GM08714 (cell line): Measurements from ENCODE around the gene ZNF747.
A peak's percentile ranks its signal among the peaks of the same experiment; 100 is the strongest.

Experiments used
- H3K4me3 ChIP-seq: fragments of 200-500 bp; sonication (Bioruptor generic); 2 replicates; pipeline ENCODE4 v1.5.1; 2014; ENCODE audit warnings: mild to moderate bottlenecking, low read length, inconsistent platforms
- ZNF274 ChIP-seq: IDR thresholded peaks from 2 replicates; pipeline ENCODE4 v1.6.1; 2012; ENCODE audit warnings: mild to moderate bottlenecking, low read depth, low read length

ZNF747 gene

DNA sequence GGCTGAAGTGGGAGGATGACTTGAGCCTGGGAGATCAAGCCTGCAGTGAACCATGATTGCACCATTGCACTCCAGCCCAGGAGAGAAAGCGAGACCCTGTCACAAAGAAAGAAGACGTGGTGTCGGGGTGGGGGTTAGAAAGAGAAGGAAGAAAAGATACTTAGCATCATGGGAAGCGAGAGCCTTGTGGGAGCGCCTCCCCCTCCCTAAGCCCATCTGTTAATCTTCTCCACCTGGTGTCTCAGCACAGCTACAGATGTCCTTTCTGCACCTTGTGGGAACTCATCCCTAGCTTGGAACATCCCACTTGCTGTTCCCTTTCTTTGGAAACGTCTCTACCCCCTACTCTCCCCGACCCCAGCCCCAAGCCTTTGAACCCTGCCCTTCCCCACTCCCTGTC lies 30.9 kb upstream of the ZNF747 start:
- H3K4me3 ChIP-seq: no peak overlapping the region
- TF ChIP-seq ZNF274: no peak

DNA sequence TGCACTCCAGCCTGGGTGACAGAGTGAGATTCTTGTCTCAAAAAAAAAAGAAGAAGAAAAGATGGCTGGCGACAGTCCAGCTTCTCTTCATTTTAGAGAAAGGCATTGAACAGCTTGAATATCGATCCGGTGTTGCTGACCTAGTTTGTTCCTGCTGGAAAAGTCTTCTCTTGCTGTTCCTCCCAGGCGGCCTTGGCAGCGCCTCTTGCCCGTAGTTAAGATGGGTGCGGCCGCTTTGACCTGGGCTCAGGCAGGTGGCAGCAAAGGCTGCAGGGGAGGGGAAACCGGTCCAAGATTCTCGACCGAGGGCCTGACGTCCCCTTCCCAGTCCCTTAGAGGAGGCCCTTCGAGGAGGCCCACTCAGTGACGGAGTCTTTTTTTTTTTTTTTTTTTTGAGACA lies 27.4 kb upstream of the ZNF747 start:
- TF ChIP-seq ZNF274: no peak
- peak overlapping the region; percentile 47; the same call in 1 of the 2 replicates for H3K4me3 ChIP-seq

DNA sequence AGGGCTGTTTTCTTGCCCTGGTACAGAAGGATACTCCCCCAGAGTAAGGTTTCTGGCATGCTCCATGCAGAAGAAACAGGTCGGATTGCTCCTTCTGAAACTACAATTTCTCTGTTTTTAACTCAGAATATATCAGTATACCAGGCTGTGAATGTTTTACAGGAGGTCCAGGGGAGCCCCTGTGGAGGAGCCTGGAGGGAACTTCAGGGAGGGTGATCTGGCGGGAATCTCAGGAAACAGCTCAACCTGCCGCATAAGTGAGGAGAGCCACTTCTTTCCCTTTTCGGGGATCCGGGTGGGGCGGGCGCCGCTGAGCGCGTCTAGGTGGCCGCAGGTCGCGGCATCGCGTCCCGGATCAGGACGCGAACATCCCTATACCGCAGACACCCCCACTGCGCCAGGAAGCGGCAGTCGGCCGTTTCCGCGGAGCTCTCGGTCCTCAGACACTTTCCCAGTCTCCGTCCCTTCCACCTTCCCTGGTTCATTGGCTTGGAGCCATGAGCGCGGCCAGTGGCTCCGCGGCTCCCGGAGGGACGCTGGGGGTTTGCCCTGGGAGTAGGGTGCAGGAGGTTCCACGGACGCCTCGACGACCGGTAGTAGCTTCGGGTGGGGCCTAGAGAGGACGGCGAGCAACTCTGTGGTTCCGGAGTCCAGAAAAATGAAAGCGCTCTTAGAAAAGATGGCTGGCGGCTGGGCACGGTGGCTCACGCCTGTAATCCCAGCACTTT lies 26.6 kb upstream of the ZNF747 start:
- TF ChIP-seq ZNF274: no peak
- H3K4me3 ChIP-seq: peak overlapping the region; percentile 47; the same call in 1 of the 2 replicates

DNA sequence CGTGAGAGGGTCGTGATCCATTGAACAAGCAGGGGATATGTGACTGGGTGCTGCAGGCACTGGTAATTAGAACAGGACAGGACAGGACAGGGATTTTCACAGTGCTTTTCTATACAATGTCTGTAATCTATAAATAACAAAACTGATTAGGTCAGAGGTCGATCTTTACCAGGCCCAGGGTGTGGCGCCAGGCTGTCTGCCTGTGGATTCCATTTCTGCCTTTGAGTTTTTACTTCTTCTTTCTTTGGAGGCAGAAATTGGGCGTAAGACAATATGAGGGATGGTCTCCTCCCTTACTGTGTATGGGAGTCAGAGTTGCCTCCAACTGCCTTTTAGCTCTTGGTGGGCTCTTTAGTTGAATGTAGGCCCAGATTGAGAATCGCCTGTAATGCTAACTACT lies 25.0 kb upstream of the ZNF747 start:
- no peak overlapping the region for H3K4me3 ChIP-seq
- TF ChIP-seq ZNF274: no peak

DNA sequence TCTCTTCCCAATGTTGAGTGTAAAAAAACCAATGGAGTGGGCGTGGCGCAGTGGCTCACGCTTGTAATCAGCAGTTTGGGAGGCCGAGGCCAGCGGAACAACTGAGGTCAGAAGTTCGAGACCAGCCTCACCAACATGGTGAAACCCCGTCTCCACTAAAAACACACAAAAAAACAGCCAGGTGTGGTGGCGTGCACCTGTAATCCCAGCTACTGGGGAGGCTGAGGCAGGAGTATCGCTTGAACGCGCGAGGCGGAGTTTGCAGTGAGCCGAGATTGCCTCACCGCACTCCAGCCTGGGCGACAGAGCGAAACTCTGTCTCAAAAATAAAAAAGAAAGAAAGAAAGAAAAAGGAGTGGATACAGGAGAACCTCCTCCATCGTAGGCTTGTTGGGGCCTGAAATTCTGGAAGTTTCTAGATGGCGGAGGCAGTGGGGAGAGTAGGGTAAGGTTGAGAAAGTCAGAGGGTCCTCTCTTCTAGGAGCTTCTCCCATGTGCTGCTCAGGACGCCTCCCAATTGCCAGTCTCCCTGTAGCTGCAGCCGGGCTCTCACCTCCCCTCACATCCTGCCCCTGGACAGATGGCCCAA lies 24.2 kb upstream of the ZNF747 start:
- H3K4me3 ChIP-seq: peak overlapping the region; percentile 9; the same call in 1 of the 2 replicates
- no peak for TF ChIP-seq ZNF274

DNA sequence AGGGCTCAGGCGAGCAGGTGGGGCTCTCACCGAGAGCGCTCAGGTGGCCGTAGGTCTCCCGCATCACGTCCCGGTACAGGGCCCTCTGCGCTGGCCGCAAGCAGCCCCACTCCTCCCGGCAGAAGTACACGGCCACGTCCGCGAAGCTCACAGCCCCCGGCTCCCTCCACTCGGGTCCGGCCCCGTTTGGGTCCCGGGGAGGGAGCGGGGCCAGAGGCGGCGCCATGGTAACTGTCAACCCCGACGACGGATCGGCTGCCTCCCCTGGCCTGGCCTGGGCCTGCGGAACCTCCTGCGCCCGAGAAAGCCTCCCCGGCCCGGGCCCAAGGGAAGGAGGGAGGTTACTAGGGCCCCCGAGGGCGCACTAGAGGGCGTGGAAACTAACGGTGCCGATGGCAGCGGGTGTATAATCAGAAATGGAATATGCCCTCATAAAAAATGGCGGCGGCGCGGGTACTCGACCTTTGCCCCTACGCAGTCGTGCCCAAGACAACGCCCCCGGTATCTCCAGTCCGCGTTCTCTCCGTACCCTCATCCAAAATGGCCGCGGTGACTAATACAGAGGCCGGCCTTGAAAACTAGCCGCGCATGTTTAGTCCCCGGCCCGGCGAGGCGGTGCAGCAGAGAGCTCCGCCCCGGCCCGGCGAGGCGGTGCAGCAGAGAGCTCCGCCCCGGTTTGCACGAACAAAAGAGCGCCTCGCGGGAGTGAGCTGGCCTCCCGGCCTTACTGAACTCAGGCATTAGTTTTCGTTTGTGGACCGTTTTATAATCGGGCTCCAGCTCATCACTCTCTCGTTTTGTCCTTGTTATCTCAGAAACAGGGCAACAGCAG lies 23.5 kb upstream of the ZNF747 start, which contains the start of gene ZNF764:
Gene ZNF764, minus strand, starts transcription at position 418 of the 832 bp plus-strand sequence. Its CDS starts 192 bp downstream, at position 226.
- no peak for TF ChIP-seq ZNF274
- H3K4me3 ChIP-seq: peak within 1 kb of the TSS; percentile 78

DNA sequence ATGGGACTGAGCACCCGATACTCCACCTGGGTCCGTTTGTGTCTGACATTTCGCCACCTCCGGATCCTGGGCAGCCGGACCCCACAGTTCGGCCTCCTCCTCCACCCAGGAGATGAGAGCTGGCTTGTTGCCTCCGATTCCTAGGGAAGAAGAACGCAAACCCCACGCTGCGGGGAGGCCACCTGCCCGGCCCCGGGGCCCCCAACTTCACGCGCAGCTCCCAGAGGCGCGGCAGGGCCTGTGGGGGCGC lies 23.0 kb upstream of the ZNF747 start:
- H3K4me3 ChIP-seq: peak overlapping the region; percentile 78
- TF ChIP-seq ZNF274: no peak

DNA sequence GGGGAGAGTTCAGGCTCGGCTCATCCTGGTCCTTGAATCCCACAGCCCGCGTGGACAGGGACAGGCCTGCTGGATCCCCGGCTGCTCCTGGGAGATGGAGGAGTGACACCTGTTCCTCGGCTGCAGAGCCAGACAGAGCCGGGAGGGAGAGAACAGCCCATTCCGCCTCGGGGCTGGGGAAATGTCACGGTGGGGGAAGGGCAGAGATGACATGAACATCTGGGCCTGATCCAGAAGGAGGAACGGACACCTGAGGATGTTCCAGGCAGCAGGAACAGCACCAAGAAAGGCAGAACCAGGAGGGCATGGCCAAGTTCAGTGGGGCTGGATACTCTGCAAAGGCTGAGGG lies 21.4 kb upstream of the ZNF747 start:
- no peak for TF ChIP-seq ZNF274
- no peak overlapping the region for H3K4me3 ChIP-seq

DNA sequence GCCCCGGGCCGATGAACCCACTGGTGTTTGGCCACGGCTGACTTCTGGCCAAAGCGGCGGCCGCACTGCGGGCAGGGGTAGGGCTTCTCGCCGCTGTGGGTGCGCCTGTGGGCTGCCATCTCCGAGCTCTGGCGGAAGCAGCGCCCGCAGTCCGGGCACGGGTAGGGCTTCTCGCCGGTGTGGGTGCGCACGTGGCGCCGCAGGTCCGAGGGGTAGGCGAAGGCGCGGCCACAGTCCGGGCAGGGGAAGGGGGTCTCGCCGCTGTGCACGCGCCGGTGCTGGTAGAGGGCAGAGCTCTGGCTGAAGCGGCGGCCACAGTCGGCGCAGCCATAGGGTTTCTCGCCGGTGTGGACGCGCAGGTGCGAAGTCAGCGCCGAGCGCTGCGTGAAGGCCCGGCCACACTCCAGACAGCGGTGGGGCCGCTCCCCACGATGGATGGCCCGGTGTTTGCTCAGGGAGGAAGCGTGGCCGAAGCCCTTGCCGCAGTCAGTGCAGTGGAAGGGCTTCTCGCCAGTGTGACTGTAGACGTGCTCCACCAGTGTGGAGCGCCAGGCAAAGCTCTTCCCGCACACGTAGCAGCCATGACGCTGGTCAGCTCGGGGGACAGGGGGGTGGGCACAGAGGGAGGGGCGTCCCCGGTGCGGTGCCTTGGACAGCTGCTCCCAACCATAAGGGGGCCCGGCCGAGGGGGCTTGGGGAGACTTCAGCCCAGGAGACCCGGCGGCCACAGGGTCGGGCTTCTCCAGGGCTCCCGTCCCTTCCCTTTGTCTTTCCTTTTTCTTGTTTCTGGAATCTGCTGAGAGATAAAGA lies 20.9 kb upstream of the ZNF747 start:
- TF ChIP-seq ZNF274: no peak
- no peak overlapping the region for H3K4me3 ChIP-seq

DNA sequence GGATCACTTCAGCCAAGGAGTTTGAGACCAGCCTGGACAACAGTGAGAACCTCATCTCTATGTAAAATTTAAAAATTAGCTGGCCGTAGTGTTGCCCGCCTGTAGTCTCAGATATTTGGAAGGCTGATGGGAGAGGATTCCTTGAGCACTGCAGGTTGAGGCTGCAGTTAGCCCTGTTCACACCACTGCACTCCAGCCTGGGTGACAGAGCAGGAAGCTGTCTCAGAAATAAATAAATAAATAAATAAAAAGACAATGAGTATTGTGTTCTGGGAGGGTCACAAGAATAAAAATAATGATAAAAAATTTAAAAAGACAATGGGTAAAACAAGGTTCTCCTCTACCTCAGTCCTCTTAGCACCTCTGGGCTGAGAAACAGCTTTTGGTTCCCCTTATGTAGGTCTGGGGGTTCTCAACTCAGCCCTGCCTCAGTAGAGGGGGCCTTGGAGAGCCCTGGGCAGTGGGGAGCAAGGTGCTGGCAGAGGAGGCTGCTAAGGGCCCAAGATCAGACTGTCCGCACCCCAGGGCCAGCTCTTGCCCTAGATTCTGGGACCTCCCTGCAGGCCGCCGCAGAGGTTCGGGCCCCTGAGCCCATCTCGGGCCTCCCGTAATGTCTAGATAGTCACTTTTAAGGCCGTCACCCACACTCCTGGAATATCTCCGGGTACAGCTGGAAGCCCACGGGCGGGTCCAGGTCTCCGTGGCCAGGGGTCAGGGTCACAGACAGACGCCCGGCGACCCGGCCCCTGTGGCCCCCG lies 20.1 kb upstream of the ZNF747 start:
- no peak for TF ChIP-seq ZNF274
- H3K4me3 ChIP-seq: no peak overlapping the region

DNA sequence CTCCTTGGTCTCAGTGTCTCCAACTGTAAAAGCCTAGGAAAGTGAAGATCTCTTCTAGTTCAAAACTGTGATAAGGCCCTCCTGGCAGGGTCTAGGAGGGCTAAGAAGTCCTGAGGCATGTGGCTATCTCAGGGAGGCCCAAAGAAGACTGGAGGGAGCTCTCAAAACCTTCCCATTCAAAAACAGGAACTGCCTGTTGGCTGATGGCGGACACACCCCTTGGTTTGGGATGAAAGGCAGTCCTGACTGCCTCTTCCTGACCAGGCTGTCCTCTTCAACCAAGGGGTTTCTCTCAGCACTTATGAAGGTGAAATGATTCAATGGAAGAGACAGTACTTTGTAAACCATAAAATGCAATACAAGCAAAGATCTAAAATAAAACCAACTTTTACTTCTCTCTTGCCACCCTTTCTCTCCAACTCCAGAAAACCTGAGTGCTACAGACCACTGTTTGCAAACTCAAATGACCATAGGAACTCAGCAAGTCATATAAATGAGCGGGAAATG lies 18.8 kb upstream of the ZNF747 start:
- no peak for TF ChIP-seq ZNF274
- H3K4me3 ChIP-seq: no peak overlapping the region

DNA sequence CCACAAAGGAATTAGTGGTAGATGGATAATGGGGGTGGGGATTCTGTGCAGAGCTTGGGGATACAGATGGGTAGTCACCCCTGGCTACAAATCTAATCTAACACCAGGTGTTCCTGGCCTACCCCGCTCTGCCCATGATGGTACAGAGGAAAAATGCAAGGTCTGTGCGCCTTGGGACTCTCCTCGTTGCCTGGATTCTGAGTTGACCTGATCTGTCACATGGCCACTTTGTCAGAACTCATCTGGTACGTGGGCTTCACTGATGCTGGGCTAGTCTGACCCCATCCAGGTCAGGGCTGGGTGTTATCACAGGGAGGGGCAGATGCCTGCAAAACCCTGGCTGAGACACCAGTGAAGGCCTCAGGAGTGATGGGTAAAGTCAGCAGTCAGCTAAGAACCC lies 18.3 kb upstream of the ZNF747 start:
- no peak overlapping the region for H3K4me3 ChIP-seq
- no peak for TF ChIP-seq ZNF274

DNA sequence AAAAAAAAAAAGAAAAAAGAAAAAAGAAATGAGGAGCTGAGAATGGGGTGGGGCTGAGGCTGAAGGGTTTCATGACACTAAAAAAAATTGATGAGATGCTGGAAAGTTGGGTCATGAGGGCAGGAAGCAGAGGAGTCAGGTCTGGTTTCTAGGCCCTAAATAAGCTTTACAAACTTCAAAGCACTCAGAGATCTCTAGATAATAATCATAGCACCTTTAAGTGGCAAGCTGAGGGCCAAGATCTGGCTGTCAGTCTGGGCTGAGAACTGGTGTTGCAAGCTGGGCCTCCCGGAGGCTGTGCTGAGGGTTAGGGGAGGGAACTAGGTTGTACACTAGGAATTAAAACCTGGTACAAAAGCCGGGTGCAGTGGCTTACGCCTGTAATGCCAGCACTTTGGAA lies 17.1 kb upstream of the ZNF747 start:
- no peak overlapping the region for H3K4me3 ChIP-seq
- TF ChIP-seq ZNF274: no peak
